K562 (cell line): ENCODE measurements around the gene TRIM34. TPM values are rescaled to one million over a fixed set of nuclear protein-coding genes. Genes with fewer than 3 reads are reported as not detected.

Source experiments
- ATAC-seq: fragments of 200-7000 bp; cut with Tn5 transposase; 3 replicates; pipeline ENCODE4 v1.9.1; 2020; ENCODE audit warnings: moderate library complexity
- Bru-seq: library from RNA; stranded (reverse); fragments of 400-500 nt; gene quantifications from one replicate; lab custom pipeline; 2021; lab: Mats Ljungman, UMichigan
- BruChase-seq, 2 experiments: library from RNA; stranded (reverse); fragments of 400-500 nt; gene quantifications; one replicate each; lab custom pipeline; 2021; lab: Mats Ljungman, UMichigan
- BruUV-seq: library from RNA; stranded (reverse); fragments of 400-500 nt; replicated peaks from 2 replicates; lab custom pipeline; 2021; lab: Mats Ljungman, UMichigan
- CTCF ChIA-PET: fragments of 300-600 bp; formaldehyde crosslinking; extraction: SDS; loops from one replicate; lab custom pipeline; 2021; ENCODE audit warnings: low intra/inter-chr PET ratio; lab: Yijun Ruan, JAX
- POLR2A ChIA-PET: fragments of 300-600, 350-650 bp; sonication (Branson Sonifier 250); formaldehyde crosslinking; extraction: SDS; loops from one replicate; lab custom pipeline; 2021; ENCODE audit warnings: antibody characterized with exemption, inconsistent platforms; lab: Yijun Ruan, JAX
- DNase-seq, 4 experiments: peaks; one replicate each; pipeline versions ENCODE4 v3.0.0 to v3.0.0-alpha.2; 2011 to 2018; ENCODE audit warnings: low spot score in 3 of 4, mixed read lengths in 3 of 4; ENCODE audit errors: extremely low read depth in 1 of 4
- FAIRE-seq: peaks from 2 replicates; lab custom pipeline; 2011; peaks lifted over from hg19 to GRCh38; lab: Jason Lieb, UNC
- H2AFZ ChIP-seq: 2 replicates; pipeline ENCODE4 v1.6.0; 2011; ENCODE audit warnings: low read depth, low read length, control low read depth, inconsistent platforms
- H3K27ac ChIP-seq: fragments of 200-600 bp; 3 replicates; pipeline ENCODE4 v1.8.0; 2011; ENCODE audit warnings: low read depth, mild to moderate bottlenecking, control low read depth, inconsistent platforms, low read length, moderate library complexity, mixed read lengths; ENCODE audit errors: extremely low read depth
- H3K27me3 ChIP-seq, 2 experiments: fragments of 300-600 bp in 1 of 2; 2 replicates in 1 of 2; 3 replicates in 1 of 2; pipeline versions ENCODE4 v1.6.0 to v1.8.0; 2011; ENCODE audit warnings: inconsistent platforms in 2 of 2, low read length in 2 of 2, mild to moderate bottlenecking in 1 of 2, mixed read lengths in 1 of 2, moderate library complexity in 1 of 2; ENCODE audit not compliant: control insufficient read depth in 2 of 2, insufficient read depth in 2 of 2
- H3K36me3 ChIP-seq: fragments of 300-600 bp; 3 replicates; pipeline ENCODE4 v1.8.0; 2011; ENCODE audit warnings: mild to moderate bottlenecking, low read length, inconsistent platforms; ENCODE audit not compliant: control insufficient read depth, insufficient read depth
- H3K4me1 ChIP-seq, 2 experiments: fragments of 200-600 bp in 1 of 2; replicated peaks in 1 of 2; 2 replicates in 1 of 2; 3 replicates in 1 of 2; pipeline versions ENCODE4 v1.5.1 to v1.8.0; 2011; ENCODE audit warnings: inconsistent platforms in 2 of 2, low read length in 2 of 2, mild to moderate bottlenecking in 1 of 2, mixed read lengths in 1 of 2, moderate library complexity in 1 of 2; ENCODE audit not compliant: control insufficient read depth in 2 of 2, insufficient read depth in 2 of 2
- H3K4me2 ChIP-seq: 2 replicates; pipeline ENCODE4 v1.6.1; 2011; ENCODE audit warnings: low read length, control low read depth, inconsistent platforms, mixed read lengths; ENCODE audit not compliant: insufficient read depth
- H3K4me3 ChIP-seq: fragments of 200-600 bp; sonication (generic), shearing (Covaris generic); 2 replicates; pipeline ENCODE4 v1.5.1; 2016; ENCODE audit warnings: control low read depth, inconsistent platforms
- H3K79me2 ChIP-seq: fragments of 200-600 bp; 3 replicates; pipeline ENCODE4 v1.8.0; 2011; ENCODE audit warnings: low read length, inconsistent platforms; ENCODE audit not compliant: control insufficient read depth, insufficient read depth
- H3K9ac ChIP-seq, 2 experiments: 2 replicates each; pipeline versions ENCODE4 v1.6.0 to v1.6.1; 2011; ENCODE audit warnings: low read depth in 2 of 2, low read length in 2 of 2, control low read depth in 1 of 2, inconsistent platforms in 1 of 2, mild to moderate bottlenecking in 1 of 2, mixed read lengths in 1 of 2; ENCODE audit not compliant: insufficient read depth in 1 of 2
- H3K9me1 ChIP-seq: one replicate; pipeline ENCODE4 v1.6.0; 2011; ENCODE audit warnings: inconsistent platforms, mild to moderate bottlenecking, low read length, moderate library complexity; ENCODE audit not compliant: control insufficient read depth, insufficient read depth
- H3K9me3 ChIP-seq: replicated peaks from 2 replicates; pipeline ENCODE4 v1.5.1; 2011; ENCODE audit warnings: low read depth, low read length, inconsistent platforms; ENCODE audit not compliant: control insufficient read depth, insufficient read depth
- H4K20me1 ChIP-seq: replicated peaks from 2 replicates; pipeline ENCODE4 v1.6.1; 2011; ENCODE audit warnings: low read length, inconsistent platforms, mixed read lengths; ENCODE audit not compliant: control insufficient read depth, insufficient read depth
- CTCFL ChIP-seq: IDR thresholded peaks from 2 replicates; pipeline ENCODE4 v1.6.1; 2011; ENCODE audit warnings: borderline replicate concordance, low read depth, mild to moderate bottlenecking, moderate library complexity, low read length; ENCODE audit not compliant: insufficient read depth, poor library complexity, severe bottlenecking
- ELF2 ChIP-seq: fragments of 250-450 bp; sonication (Bioruptor Pico); IDR thresholded peaks from 2 replicates; pipeline ENCODE4 v1.5.0; 2021; ENCODE audit warnings: mild to moderate bottlenecking
- ETS2 ChIP-seq: IDR thresholded peaks from 2 replicates; pipeline ENCODE4 v1.6.1; 2016; ENCODE audit warnings: borderline replicate concordance, missing genetic modification characterization, mild to moderate bottlenecking, moderate library complexity, missing compliant biosample characterization; ENCODE audit not compliant: poor library complexity, severe bottlenecking
- FOXK2 ChIP-seq, 2 experiments: fragments of 450-650 bp; IDR thresholded peaks in 1 of 2; conservative IDR thresholded peaks in 1 of 2; 2 replicates each; pipeline ENCODE4 v1.6.1; 2016; ENCODE audit warnings: low read depth in 2 of 2, mild to moderate bottlenecking in 1 of 2
- KDM5B ChIP-seq: fragments of 200-600 bp; sonication (generic); IDR thresholded peaks from 2 replicates; pipeline ENCODE4 v1.6.1; 2012; ENCODE audit warnings: low read depth, mild to moderate bottlenecking, moderate library complexity, low read length, control low read depth, inconsistent platforms; ENCODE audit not compliant: insufficient replicate concordance
- LEF1 ChIP-seq: fragments of 450-650 bp; IDR thresholded peaks from 2 replicates; pipeline ENCODE4 v1.6.1; 2016; ENCODE audit warnings: mild to moderate bottlenecking
- MIER1 ChIP-seq: fragments of 450-650 bp; IDR thresholded peaks from 2 replicates; pipeline ENCODE4 v1.6.1; 2016; ENCODE audit warnings: antibody characterized with exemption, mild to moderate bottlenecking, low read depth
- PML ChIP-seq: IDR thresholded peaks from 2 replicates; pipeline ENCODE4 v1.6.1; 2012; ENCODE audit warnings: low read length, inconsistent platforms
- RBM15 ChIP-seq: fragments of 200-400 bp; formaldehyde crosslinking; IDR thresholded peaks from 2 replicates; pipeline ENCODE4 v1.6.1; 2018; ENCODE audit warnings: mild to moderate bottlenecking, low read length, moderate library complexity; ENCODE audit not compliant: insufficient read depth
- ZFP1 ChIP-seq: fragments of 450-650 bp; formaldehyde crosslinking; IDR thresholded peaks from 2 replicates; pipeline ENCODE4 v1.4.0; 2020; ENCODE audit warnings: mild to moderate bottlenecking, mixed read lengths
- WGBS: fragments of 100-300 bp; shearing (Covaris generic); methylation state at CpG from one replicate; pipeline ENCODE4 v1.1.6; 2016; ENCODE audit warnings: low coverage, mixed read lengths; ENCODE audit not compliant: insufficient coverage; ENCODE audit errors: missing lambda C conversion rate; 5-methylcytosine and 5-hydroxymethylcytosine counted together
- in situ Hi-C: fragments of 300-500 bp; cut with MboI; formaldehyde crosslinking; loops from 4 replicates; pipeline ENCODE4 v1.15.0; 2018; ENCODE audit warnings: inconsistent platforms, mixed read lengths
- intact Hi-C: fragments of 100-400 bp; cut with micrococcal nuclease; formaldehyde crosslinking; loops from 2 replicates; pipeline ENCODE4 v1.14.2; 2022
- long read RNA-seq, 3 experiments: library from polyadenylated mRNA in 2 of 3; library from RNA in 1 of 3; unstranded in 2 of 3; stranded (forward) in 1 of 3; transcript quantifications; one replicate each; pipeline ENCODE4 v2.0.0, GENCODE V29; 2019 to 2022
- polyA minus RNA-seq, 3 experiments: library from RNA; depleted of rRNA, polyadenylated mRNA; stranded (reverse); fragments of >200 nt; gene quantifications; 2 replicates each; pipeline ENCODE4 v1.2.3, GENCODE V29; 2011
- polyA plus RNA-seq, 8 experiments: library from polyadenylated mRNA; depleted of rRNA in 4 of 8; stranded (reverse) in 5 of 8; unstranded in 3 of 8; fragments of >200 nt; fragmentation: Nextera tagmentation in 2 of 8; fragmentation: Illumina TruSeq in 1 of 8; extraction: Ambion mirVana in 2 of 8; extraction: Trizol in 1 of 8; gene quantifications; 2 replicates each; pipeline versions ENCODE4 v1.2.1 to v1.2.3, GENCODE V29; 2011 to 2014; ENCODE audit warnings: inconsistent platforms in 1 of 8, missing spikeins in 1 of 8
- total RNA-seq, 7 experiments: library from RNA; depleted of rRNA in 6 of 7; stranded (reverse); fragments of >200 nt in 6 of 7; fragmentation: Illumina TruSeq in 2 of 7; extraction: Trizol in 2 of 7; gene quantifications; 2 replicates each; pipeline versions ENCODE4 v1.2.1 to v1.2.3, GENCODE V29; 2011 to 2021; ENCODE audit warnings: low replicate concordance in 1 of 7

The TRIM34 gene
- 0.86 and 1.1 TPM in 2 replicates for total RNA-seq (2011; cell fraction: chromatin; rRNA removed; ENCODE audit: low replicate concordance)
- 0.13 and 0.83 TPM in 2 replicates for total RNA-seq (2011; cell fraction: nucleolus; rRNA removed)
- 0.66 and 1.5 TPM in 2 replicates for total RNA-seq (2011; cell fraction: nucleoplasm; rRNA removed)
- 0.78 and 0.91 TPM in 2 replicates for total RNA-seq (2014; rRNA removed)
- 1.1 and 1.3 TPM in 2 replicates for total RNA-seq (2014; rRNA removed; fragmentation: Illumina TruSeq; extraction: Trizol)
- total RNA-seq (2015; rRNA removed; fragmentation: Illumina TruSeq; extraction: Trizol): 1.7 and 2.0 TPM in 2 replicates
- total RNA-seq (2021): 0.31 and 0.40 TPM in 2 replicates
- polyA plus RNA-seq (2011; rRNA removed): 1.8 and 2.2 TPM in 2 replicates
- polyA plus RNA-seq (2011; cell fraction: cytosol; rRNA removed): 0.60 and 1.6 TPM in 2 replicates
- 2.0 and 5.6 TPM in 2 replicates for polyA plus RNA-seq (2011; cell fraction: nucleus; rRNA removed)
- polyA plus RNA-seq (2012): 1.5 and 3.2 TPM in 2 replicates
- polyA plus RNA-seq (2014; fragmentation: Illumina TruSeq; extraction: Trizol): 0.72 and 1.3 TPM in 2 replicates
- polyA plus RNA-seq (2014; fragmentation: Nextera tagmentation; extraction: Ambion mirVana): 1 to 10 TPM; 1.5 to 2.9 TPM
- 0.88 and 1.0 TPM in 2 replicates for polyA plus RNA-seq (2014; rRNA removed)
- 1.2 and 2.2 TPM in 2 replicates for polyA minus RNA-seq (2011; rRNA and poly(A)+ RNA removed)
- polyA minus RNA-seq (2011; cell fraction: cytosol; rRNA and poly(A)+ RNA removed): not detected in 2 replicates
- 0.13 and 0.56 TPM in 2 replicates for polyA minus RNA-seq (2011; cell fraction: nucleus; rRNA and poly(A)+ RNA removed)
- percentile 22 among the genes with signal in this experiment for Bru-seq, nascent RNA
- BruChase-seq, experiment 1, labeled RNA remaining after a 2-hour chase: percentile 1 among the genes with signal in this experiment
- percentile 45 among the genes with signal in this experiment for BruChase-seq, experiment 2, labeled RNA remaining after a 6-hour chase
- long read RNA-seq, experiment 1, partial matches to known transcripts: 0 of 1 reads
- long read RNA-seq, experiment 1, other reads (novel, unspliced or antisense): 0 of 1 reads
- long read RNA-seq, experiment 2: 0 reads
- long read RNA-seq, experiment 3: 0 reads

GRCh38 chr11:5624489-5625279, at the start of gene TRIM34:
TRIM34 (plus strand) TSS chr11:5625001; CDS start chr11:5632332, 7,331 bp downstream.
- peak; percentile 93 for FAIRE-seq
- peak within 1 kb of the TSS; percentile 99 for H2AFZ ChIP-seq
- TF ChIP-seq KDM5B: peak; percentile 58
- no peak for TF ChIP-seq RBM15
- TF ChIP-seq LEF1: no peak
- no peak for TF ChIP-seq PML
- no peak for TF ChIP-seq ZFP1
- no peak for TF ChIP-seq FOXK2 (conservative IDR thresholded peaks at IDR 0.05 in 1 of 2, IDR thresholded peaks at IDR 0.05 in 1 of 2; ENCODE audit: low read depth in 2 of 2)
- TF ChIP-seq ELF2 (CRISPR knock-in tag): no peak
- TF ChIP-seq MIER1: no peak
- no peak for TF ChIP-seq CTCFL
- TF ChIP-seq ETS2 (tag): no peak

More at GRCh38 chr11:5624489-5625279, at the start of gene TRIM34:
- Histone ChIP-seq H3K4me3 (peak within 1 kb of the TSS; percentile 44), H3K36me3 (no peaks in the 10 kb centered on the region), H4K20me1 (no peaks in the 10 kb centered on the region), H3K27me3 (no peaks in the 10 kb centered on the region), H3K9me3 (no peaks in the 10 kb centered on the region; the same call in 1 of the 2 replicates), H3K4me2 (peak within 1 kb of the TSS; percentile 97), H3K9me1 (no peaks in the 10 kb centered on the region), H3K79me2 (no peaks in the 10 kb centered on the region), H3K4me1 (peaks cover 0 to 10% of the 10 kb centered on the region in 2 experiments; a peak in 3 of 5 replicates), H3K27ac (peak within 1 kb of the TSS; percentile 56; the same call in 1 of the 3 replicates), H3K9ac (peak within 1 kb of the TSS; percentile 11 to 74; a peak in 3 of 4 replicates)
- BruUV-seq: TSS peak; percentile 94
- WGBS: 8% methylated on average over 7 of the region's 7 CpGs
- ChIA-PET POLR2A (interaction anchor here (0.7 to 1.3 kb wide), 4 partner anchors 12 to 266 kb away, joined by 3 read pairs; no protein-coding TSS in a partner anchor), CTCF (no interaction called here)
- DNase-seq (peak; percentile 36 to 81 (median 58)), ATAC-seq (peak; percentile 97)
- in situ Hi-C loops (no loop called here), intact Hi-C loops (no loop called here)
